OCI-LY1 (cell line): ENCODE data around the gene CFAP57.

Experiments used
- H2AFZ ChIP-seq: fragments of 200-600 bp; sonication (generic), shearing (Covaris generic); 2 replicates; pipeline ENCODE4 v1.6.0; 2014; ENCODE audit warnings: antibody characterized with exemption, mild to moderate bottlenecking, low read length
- H3F3A ChIP-seq: fragments of 200-600 bp; sonication (generic), shearing (Covaris generic); 2 replicates; pipeline ENCODE4 v1.6.0; 2014; ENCODE audit warnings: mild to moderate bottlenecking, antibody characterized with exemption, low read length, moderate library complexity; ENCODE audit not compliant: insufficient read depth
- H3K27ac ChIP-seq: fragments of 200-600 bp; sonication (generic); 2 replicates; pipeline ENCODE4 v1.5.1; 2014; ENCODE audit warnings: low read length, mixed run types, mild to moderate bottlenecking, low read depth; ENCODE audit not compliant: poor library complexity, severe bottlenecking
- H3K27me3 ChIP-seq: fragments of 200-600 bp; sonication (generic); 2 replicates; pipeline ENCODE4 v1.6.0; 2014; ENCODE audit warnings: antibody characterized with exemption, mild to moderate bottlenecking, low read length, moderate library complexity; ENCODE audit not compliant: insufficient read depth
- H3K36me3 ChIP-seq: fragments of 200-600 bp; sonication (generic); 2 replicates; pipeline ENCODE4 v1.6.1; 2014; ENCODE audit warnings: mild to moderate bottlenecking, antibody characterized with exemption, low read length, moderate library complexity, mixed read lengths; ENCODE audit not compliant: insufficient read depth
- H3K4me1 ChIP-seq: fragments of 200-600 bp; sonication (generic); 2 replicates; pipeline ENCODE4 v1.5.1; 2014; ENCODE audit warnings: mild to moderate bottlenecking, low read length, moderate library complexity; ENCODE audit not compliant: insufficient read depth, severe bottlenecking
- H3K4me2 ChIP-seq: fragments of 200-600 bp; sonication (generic), shearing (Covaris generic); 2 replicates; pipeline ENCODE4 v1.6.1; 2014; ENCODE audit warnings: low read length
- H3K4me3 ChIP-seq: fragments of 200-600 bp; sonication (generic); 2 replicates; pipeline ENCODE4 v1.5.1; 2014; ENCODE audit warnings: low read length, low read depth, mild to moderate bottlenecking, mixed read lengths; ENCODE audit not compliant: poor library complexity, severe bottlenecking
- H3K79me2 ChIP-seq: fragments of 200-600 bp; shearing (Covaris generic); 2 replicates; pipeline ENCODE4 v1.6.1; 2016; ENCODE audit warnings: mixed run types, low read length, mixed read lengths; ENCODE audit not compliant: insufficient read depth
- H3K9ac ChIP-seq: fragments of 200-600 bp; sonication (generic), shearing (Covaris generic); 2 replicates; pipeline ENCODE4 v1.6.1; 2014; ENCODE audit warnings: mild to moderate bottlenecking, low read length, mixed read lengths
- H3K9me2 ChIP-seq: fragments of 200-600 bp; sonication (generic), shearing (Covaris generic); 2 replicates; pipeline ENCODE4 v1.6.1; 2014; ENCODE audit warnings: low read depth, mild to moderate bottlenecking, low read length, mixed read lengths
- H3K9me3 ChIP-seq: fragments of 200-600 bp; shearing (Covaris generic); 2 replicates; pipeline ENCODE4 v1.6.1; 2014; ENCODE audit warnings: low read length, mixed read lengths
- H4K20me1 ChIP-seq: fragments of 200-600 bp; sonication (generic), shearing (Covaris generic); 2 replicates; pipeline ENCODE4 v1.6.0; 2016; ENCODE audit warnings: mild to moderate bottlenecking, low read length; ENCODE audit not compliant: insufficient read depth
- CTCF ChIP-seq: fragments of 200-600 bp; sonication (generic), shearing (Covaris generic); IDR thresholded peaks from 2 replicates; pipeline ENCODE4 v1.5.1; 2017; ENCODE audit warnings: mild to moderate bottlenecking, antibody characterized with exemption, low read length, moderate library complexity, mixed read lengths
- EZH2 ChIP-seq: fragments of 200-600 bp; sonication (generic), shearing (Covaris generic); IDR thresholded peaks from 2 replicates; pipeline ENCODE4 v1.8.0; 2017; ENCODE audit warnings: borderline replicate concordance, mixed run types, mild to moderate bottlenecking, antibody characterized with exemption, low read length, moderate library complexity, mixed read lengths

CFAP57 gene

GRCh38 chr1:43243299-43243698 is 71.2 kb downstream of the CFAP57 start:
- Histone ChIP-seq H3K9me2 (no peaks in the 10 kb centered on the region), H3K4me3 (no peak overlapping the region), H3K9ac (no peak overlapping the region), H3K27me3 (no peaks in the 10 kb centered on the region), H3K9me3 (peaks cover 2% of the 10 kb centered on the region; the same call in 1 of the 2 replicates), H4K20me1 (no peaks in the 10 kb centered on the region), H3K79me2 (no peaks in the 10 kb centered on the region), H3F3A (no peaks in the 10 kb centered on the region), H3K36me3 (no peaks in the 10 kb centered on the region), H2AFZ (no peak overlapping the region), H3K4me2 (no peak overlapping the region), H3K4me1 (no peaks in the 10 kb centered on the region), H3K27ac (no peak overlapping the region)
- TF ChIP-seq EZH2 (no peak), CTCF (no peak)

- Histone ChIP-seq H4K20me1 (no peaks in the 10 kb centered on the region), H3K27me3 (no peaks in the 10 kb centered on the region), H3K79me2 (no peaks in the 10 kb centered on the region), H3K4me2 (no peak overlapping the region), H3K4me1 (no peaks in the 10 kb centered on the region), H3K36me3 (no peaks in the 10 kb centered on the region), H3F3A (no peaks in the 10 kb centered on the region), H3K4me3 (no peak overlapping the region), H2AFZ (no peak overlapping the region), H3K9me3 (peaks cover 2% of the 10 kb centered on the region; the same call in 1 of the 2 replicates), H3K27ac (no peak overlapping the region), H3K9me2 (no peaks in the 10 kb centered on the region), H3K9ac (no peak overlapping the region)
- TF ChIP-seq CTCF (no peak), EZH2 (no peak)
These were observed 74.5 kb downstream of the CFAP57 start for GRCh38 chr1:43246466-43247213.

- no peak overlapping the region for H3K27ac ChIP-seq
- no peaks in the 10 kb centered on the region for H3K36me3 ChIP-seq
- H3K9me2 ChIP-seq = no peaks in the 10 kb centered on the region
- no peaks in the 10 kb centered on the region for H3K79me2 ChIP-seq
- H2AFZ ChIP-seq = no peak overlapping the region
- TF ChIP-seq CTCF = no peak
- no peak for TF ChIP-seq EZH2
- no peak overlapping the region for H3K4me3 ChIP-seq
- no peak overlapping the region for H3K9ac ChIP-seq
- H4K20me1 ChIP-seq = no peaks in the 10 kb centered on the region
- H3K4me1 ChIP-seq = no peaks in the 10 kb centered on the region
- no peaks in the 10 kb centered on the region for H3F3A ChIP-seq
- no peaks in the 10 kb centered on the region for H3K27me3 ChIP-seq
- H3K4me2 ChIP-seq = no peak overlapping the region
- H3K9me3 ChIP-seq = peaks cover 2% of the 10 kb centered on the region; the same call in 1 of the 2 replicates
These were observed 75.3 kb downstream of the CFAP57 start for GRCh38 chr1:43247256-43247921.
